PC-9 (cell line): ENCODE results near the gene GNL3.

Source experiments
- EZH2 ChIP-seq: fragments of 200-600 bp; sonication (generic); IDR thresholded peaks from 2 replicates; pipeline ENCODE4 v1.8.0; 2017; ENCODE audit warnings: antibody characterized with exemption, low read depth
- TF ChIP-seq, protein P1 (sequence below): fragments of 200-600 bp; sonication (generic); conservative IDR thresholded peaks from 2 replicates; pipeline ENCODE4 v1.6.1; 2017; ENCODE audit warnings: mixed run types, antibody characterized with exemption, mild to moderate bottlenecking, moderate library complexity

- TF ChIP-seq, protein P1, sequence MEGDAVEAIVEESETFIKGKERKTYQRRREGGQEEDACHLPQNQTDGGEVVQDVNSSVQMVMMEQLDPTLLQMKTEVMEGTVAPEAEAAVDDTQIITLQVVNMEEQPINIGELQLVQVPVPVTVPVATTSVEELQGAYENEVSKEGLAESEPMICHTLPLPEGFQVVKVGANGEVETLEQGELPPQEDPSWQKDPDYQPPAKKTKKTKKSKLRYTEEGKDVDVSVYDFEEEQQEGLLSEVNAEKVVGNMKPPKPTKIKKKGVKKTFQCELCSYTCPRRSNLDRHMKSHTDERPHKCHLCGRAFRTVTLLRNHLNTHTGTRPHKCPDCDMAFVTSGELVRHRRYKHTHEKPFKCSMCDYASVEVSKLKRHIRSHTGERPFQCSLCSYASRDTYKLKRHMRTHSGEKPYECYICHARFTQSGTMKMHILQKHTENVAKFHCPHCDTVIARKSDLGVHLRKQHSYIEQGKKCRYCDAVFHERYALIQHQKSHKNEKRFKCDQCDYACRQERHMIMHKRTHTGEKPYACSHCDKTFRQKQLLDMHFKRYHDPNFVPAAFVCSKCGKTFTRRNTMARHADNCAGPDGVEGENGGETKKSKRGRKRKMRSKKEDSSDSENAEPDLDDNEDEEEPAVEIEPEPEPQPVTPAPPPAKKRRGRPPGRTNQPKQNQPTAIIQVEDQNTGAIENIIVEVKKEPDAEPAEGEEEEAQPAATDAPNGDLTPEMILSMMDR = no peak
- no peak for TF ChIP-seq EZH2
Observed at GRCh38 chr3:52721002-52721729, 35.3 kb downstream of the GNL3 start.
